Activated CD8-positive, alpha-beta memory T cell treated with anti-CD3 and anti-CD28 coated beads for 48 hours (primary cell): ENCODE data around the gene LHFPL2.

Experiments used
- DNase-seq, 3 experiments: peaks; one replicate each; pipeline ENCODE4 v3.0.0-alpha.2; 2020; ENCODE audit warnings: low read depth in 2 of 3, low spot score in 2 of 3

The LHFPL2 gene

DNA sequence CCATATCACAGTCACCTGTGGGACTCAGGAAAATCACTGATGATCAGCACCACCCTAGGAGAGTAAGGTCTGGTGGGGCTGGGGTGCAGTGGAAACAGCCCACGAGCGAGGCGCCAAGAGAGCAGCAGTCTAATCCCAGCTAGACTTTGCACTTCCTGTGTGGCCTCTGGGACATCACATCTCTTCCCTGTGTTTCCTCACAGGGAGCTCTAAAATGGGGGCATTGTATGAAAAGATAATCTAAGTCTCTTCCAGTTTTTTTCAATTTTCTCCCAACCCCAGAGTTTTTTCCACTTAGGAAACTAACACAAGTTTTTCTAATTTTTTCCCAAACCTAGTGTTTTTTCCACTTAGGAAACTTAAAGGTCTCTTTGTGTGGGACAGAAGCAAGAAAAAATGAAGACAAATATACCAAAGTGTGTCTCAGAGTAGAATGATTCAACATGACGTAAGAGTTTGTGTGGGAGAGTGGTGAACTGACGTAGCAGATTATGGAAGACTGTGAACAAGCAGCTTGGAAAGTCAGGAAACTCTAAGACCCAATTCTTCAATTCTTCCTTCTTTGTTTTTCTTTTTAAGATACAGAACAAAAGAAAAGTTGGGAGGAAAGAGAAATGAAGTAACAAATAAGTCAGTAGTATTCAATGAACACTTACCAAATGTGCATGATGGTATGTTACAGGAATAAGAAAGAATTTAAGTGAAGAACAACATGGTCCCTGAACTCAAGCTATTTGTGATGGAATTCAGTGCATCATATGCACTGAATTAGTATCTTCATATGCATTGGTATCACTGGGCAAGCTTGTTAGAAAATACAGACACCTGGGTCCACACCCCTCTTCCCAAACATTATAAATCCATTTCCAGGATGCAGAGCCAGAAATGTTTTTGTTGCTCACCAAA, 51.3 kb downstream of the LHFPL2 start:
- DNase-seq, result no peak

DNA sequence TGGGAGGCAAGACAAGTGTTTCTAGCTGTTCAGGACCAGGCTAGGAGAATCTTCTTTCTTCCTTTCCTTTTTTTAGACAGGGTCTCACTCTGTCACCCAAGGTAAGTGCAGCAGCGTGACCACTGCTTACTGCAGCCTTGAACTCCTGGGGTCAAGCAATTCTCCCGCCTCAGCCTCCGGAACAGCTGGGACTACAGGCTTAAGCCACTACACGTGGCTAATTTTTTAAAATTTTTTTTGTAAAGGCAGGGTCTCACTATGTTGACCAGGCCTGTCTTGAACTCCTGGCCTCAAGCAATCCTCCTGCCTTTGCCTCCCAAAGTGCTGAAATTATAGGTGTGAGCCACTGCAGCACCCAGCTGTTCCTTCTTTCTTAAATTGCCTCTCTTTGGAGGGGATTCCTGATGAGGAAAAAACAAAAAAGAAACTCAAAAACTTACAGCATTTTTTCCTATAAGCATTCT, 53.1 kb downstream of the LHFPL2 start:
- DNase-seq, result no peak

DNA sequence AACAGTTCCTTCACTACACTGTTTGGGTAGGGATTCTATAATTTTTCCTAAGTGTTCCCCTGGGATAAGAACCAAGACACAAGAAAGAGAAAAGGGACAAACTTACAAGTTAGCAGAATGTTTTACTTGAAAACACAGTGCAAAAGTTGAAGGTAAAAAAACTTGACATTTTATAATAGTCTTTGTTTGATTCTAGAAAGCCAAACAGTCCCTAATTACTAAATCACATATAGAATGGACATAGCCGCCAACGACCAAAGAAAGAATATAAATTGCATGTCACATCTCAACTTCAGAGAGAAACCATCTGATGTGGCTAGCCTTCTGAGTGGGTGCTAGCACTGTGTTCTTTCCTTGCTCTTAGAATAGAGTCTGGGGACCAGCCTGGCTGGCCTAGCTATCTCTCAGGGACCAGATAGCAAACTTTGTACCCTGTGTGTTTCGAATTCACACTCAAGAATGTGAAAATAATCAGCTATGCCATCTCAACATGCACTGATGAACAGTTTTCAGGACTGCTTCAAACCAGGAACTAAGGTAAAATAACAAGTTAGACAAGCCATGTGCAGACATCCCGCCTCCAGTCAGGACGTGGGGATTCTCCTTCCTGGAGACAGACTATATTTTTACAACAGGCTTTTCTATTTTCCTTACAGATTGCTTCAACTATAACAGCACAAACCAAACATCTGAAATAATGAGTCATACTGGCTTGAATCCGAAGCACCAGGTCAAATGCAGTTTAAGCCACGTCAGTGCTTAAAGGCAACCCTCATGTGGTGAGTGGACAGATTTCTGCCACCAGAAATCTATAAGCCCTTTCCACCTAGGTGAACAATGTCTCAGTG, 53.7 kb downstream of the LHFPL2 start:
- no peak for DNase-seq

DNA sequence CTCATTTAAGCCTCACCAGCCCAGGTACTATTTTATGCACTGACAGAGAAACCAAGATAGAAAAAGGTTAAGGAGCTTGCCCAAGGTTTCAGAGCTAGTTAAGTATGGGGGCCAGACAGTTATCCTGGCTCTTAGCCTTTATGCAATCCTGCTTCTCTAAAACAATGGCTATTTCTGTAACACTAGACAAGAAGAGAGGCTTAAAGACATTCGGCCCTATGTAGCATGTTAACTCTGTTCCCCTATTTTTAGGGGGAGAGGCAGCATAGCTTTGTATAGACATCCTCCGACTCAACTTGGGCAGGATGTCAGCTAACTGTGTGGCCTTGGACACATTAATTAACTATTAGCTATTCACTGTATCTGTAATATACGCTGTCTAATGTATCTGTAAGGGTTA, 54.6 kb downstream of the LHFPL2 start:
- DNase-seq, result no peak

DNA sequence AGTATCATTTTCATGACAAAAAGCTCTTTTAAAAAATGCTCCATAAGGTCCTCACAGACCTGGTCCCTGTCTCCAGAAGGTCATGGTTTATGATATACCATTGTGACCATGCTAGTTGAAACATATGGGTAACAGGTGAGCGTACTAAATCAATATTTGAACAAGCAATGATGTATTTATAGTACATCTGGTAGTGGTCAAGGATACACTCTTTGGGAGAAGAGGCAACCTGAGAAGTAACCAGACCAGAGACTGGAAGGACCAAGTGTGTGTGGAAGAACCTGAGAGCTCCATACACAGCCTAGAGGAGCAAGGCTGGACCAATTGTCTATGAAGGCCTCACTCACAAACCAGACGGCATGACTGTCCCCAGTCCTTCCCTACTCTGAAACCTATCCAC, 55.1 kb downstream of the LHFPL2 start:
- DNase-seq, result no peak

DNA sequence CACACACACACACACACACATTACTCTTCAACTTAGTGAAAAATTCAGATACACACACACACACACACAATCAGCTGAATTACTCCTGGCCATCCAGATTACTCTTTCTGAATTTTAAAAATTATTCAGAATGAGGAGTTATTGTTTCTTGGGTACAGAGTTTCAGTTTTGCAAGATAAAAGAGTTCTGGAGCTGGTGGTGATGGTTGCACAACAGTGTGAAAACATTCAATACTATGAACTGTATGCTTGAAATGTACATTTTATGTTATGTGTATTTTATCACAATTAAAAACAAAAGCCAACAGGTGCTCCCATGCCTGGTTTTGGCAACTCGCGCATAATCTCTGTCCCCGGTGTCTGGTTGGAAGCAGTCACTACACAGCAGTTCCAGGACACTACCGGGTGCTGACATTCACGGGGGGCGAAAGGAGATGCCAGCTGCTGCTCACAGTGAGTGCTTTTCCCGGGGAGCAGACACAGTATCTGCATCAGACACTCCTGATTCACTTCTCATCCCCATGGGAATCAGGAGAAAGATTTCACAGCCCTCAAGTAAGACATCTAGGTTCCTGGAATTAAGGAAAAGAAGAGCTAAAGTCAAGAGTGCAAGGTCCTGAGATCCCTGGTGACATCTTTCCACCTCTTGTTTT, 55.7 kb downstream of the LHFPL2 start:
- no peak for DNase-seq

DNA sequence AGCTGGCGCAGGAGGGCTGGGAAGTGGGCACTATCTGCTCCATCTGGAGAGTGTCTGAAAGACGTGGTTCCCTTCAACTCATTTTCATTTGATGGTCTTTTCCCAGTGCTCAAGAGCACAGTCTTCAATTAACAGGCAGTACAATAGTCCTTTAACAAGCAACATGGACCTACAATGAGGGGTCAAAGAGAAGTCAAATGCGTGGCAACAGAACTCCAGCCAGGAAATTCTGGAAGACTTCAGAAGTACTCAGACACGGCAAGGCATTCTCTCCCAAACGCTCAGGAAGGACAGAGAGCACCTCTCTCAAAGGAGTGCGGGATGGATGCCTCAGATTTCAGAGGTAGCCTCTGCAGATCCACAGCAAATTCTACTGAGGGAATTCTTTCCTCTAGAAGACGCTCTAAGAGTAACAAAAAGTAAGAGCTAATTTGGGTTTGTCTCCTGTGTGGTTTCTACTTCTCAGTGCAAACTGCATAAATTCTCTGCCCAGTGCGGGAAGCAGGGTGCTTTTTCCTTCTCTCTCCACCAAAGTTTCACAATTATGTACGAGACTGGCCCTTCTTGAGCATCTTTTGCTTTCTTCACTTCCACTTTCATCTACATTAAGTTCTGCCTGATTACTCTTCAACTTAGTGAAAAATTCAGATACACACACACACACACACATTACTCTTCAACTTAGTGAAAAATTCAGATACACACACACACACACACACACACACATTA, 56.4 kb downstream of the LHFPL2 start:
- no peak for DNase-seq

DNA sequence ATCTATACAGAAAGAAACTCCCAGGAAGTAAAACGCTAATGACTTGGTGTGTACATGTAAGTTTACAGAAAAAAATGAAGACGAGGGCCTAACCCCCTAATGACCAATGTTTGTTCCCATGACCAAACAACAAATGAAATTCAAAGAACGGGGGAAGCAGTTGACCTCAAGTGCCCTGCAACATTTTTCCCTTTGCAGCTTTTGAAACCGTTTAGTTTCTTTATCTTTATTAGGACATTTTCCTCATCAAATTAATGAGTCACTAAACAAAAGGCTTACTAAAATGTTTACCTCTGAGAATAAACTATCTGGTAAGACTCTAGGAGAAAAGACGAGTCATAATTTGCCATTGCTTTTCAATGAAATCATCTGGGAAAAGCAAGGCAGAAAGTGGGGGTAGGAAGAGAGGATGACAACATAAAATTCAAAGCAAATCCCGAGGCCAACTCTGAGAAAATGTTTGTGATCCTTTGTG, 57.4 kb downstream of the LHFPL2 start:
- no peak for DNase-seq

DNA sequence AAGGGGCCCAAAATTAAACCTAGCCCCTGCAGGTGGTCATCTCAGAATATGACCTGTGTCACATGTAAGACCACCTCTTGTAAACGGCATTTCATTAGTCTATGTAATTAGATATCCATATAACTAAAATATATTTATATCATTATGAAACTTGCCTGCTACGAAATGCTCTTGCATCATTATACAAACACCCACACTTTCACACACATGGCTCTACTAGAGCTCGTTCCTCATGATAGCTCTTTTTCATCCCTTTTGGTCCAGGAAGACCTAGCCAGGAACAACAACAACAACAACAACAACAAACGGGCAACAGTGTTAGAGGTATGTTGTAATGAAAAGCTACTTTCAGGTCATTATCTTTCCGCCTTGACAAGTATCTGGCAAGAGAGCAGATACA, 58.6 kb downstream of the LHFPL2 start:
- DNase-seq, result no peak

DNA sequence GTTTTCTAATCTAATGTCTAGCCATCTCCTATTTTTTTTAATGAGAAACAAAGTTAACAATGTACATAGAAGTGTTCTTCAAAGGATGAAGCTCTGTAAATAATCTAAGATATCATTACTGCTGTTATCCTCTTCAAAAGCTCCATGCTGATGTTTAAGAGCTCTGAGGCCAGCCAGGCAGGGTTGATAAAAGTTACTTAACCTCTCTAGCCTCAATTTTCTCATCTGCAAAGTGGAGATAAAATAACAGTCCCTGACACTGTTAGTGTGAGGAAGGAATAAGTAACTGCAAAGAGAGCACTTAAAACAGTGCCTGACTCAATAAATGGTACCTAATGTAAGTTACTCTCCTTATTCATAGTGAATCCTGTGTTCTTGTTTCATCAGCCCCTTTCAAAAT, 60.1 kb downstream of the LHFPL2 start:
- DNase-seq, result no peak

DNA sequence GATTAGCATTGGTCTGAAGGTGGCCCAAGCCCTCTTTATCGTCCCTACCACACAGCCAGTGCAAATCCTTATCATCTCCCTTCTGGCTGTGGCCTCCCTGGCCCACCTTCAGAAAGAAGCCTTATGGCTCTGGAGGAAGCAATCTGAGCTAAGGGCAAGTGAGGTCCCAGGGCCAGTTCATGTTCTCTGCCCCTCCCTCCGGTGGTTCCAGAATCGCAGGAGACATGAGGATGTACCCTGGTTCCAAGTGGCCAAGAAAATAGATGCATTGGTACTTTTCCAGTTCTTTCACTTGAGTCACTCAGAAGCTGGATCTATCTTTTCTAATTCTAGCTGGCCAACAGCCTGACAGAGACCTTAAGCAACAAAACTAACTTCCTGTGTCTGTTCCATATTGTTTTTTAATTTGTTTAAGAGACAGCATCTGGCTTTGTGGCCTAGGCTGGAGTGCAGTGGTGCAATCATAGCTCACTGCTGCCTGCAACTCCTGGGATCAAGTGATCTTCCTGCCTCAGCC, 60.7 kb downstream of the LHFPL2 start:
- DNase-seq, result no peak

DNA sequence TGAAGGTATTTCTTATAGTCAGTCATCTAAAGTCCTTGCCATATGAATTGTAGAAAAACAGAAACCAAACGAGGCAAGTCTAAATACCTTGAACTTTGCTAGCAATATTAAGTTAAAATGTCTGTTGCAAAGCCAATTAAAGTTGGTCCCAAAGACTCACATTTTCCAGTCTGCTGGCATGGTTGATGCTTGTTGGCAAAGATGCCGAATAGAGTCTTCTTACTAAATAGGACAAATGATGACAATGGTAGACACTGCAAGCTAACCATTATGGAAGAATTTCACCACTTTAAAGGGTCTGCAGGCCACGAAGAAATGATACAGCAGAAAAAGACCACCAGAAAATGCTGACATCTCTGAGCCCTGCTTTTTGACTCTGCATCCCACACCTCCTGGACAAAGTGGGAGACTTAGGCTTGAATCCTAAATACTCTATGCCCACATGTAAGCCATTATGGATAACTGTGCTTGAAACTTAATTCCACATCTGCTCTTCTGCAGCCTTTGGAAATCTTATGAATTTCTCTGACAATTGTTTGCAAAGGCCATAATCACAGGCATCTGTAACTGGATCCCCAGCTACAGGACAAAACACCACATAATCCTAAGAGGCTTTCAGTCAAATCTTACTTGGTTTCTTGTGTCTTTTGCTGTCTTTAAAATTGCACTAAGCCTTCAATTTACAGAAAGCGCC, 61.3 kb downstream of the LHFPL2 start:
- no peak for DNase-seq

DNA sequence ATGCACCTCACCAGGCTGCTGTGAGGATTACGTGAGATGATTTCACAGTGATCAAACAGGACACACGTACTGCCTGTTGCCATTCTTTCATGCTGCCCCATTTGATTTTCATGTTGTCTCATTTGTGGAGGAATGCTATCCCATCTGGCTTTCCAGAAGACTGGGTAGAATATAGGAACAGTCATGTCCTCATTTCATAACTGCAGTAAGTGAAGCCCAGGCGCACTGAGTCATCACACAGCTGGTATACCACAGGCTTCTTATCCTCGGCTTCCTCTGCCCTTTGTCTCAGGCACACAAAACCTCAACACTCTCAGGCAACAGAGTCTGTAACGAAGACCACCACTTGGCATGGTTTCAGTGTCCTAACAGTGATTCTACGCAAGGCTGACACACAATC, 62.3 kb downstream of the LHFPL2 start:
- no peak for DNase-seq

DNA sequence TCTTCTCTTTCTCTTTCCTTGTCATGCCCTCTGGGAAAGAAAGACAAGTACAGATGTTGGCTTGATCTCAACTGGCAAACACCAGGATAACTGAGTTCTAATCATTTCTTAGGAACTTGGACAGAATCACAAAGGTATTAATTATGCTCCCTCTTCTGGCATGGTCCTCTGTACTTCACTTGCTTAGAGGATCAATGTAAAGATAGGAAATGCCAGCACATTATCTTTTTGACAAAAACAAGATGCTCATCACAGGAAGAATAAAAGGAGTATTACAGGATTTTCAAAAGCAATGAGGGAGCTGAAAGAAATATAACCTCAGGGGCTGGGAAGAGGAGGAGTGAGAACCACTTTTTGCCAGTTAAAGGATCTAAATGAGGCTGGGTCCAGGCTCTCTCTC, 70.6 kb downstream of the LHFPL2 start:
- DNase-seq, result no peak

DNA sequence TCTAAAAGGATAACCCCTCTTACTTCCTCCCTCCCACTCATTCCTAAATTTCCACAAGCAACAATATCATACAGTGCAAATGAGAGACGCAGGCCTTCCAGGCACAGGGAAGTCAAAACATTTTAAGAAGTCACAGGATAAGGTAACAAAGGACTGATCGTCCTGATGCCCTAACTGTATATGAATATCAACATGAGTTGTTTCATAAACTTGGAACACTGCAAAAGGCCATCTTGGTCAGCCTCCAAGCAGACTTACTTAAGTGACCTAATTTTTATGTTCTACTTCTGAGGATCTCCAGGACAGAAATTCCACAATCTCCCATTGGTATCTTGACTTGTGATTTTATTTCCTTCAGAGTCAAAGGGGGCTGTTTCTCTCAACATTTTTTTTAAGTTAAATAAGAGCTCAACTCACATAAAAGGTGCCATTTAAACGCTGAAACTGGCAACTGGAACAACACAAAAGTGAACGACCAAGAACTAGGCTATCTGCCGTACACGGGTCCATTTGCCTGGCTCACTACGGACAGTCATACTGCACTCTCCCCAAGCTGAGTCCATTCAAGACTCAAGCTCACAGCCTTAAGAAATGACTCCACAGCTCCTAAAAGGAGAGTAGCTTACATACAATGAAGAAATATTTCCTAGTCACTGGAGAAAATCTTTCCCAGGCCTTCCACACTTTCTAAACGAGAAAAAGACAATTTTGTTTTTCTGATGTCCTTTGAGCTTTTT, 71.3 kb downstream of the LHFPL2 start:
- DNase-seq, result no peak

DNA sequence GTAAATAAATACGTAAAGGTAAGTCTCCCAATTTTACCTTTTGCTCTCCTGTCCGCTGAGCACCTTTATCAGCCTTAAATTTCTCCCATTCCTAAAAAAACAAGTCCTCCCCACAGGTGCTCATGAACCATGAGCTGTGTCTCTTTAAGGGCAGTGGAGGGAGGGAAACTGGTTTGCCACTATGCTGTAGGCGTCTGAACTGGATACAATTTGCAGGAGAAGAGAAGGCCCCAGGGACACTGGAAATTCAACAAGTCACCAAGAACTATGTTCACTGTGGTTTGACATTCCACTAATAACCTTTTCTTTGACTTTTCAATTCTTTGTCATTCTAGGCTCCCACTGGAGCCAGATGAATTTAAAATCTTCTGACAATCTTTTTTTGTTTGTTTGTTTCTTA, 72.2 kb downstream of the LHFPL2 start:
- no peak for DNase-seq

DNA sequence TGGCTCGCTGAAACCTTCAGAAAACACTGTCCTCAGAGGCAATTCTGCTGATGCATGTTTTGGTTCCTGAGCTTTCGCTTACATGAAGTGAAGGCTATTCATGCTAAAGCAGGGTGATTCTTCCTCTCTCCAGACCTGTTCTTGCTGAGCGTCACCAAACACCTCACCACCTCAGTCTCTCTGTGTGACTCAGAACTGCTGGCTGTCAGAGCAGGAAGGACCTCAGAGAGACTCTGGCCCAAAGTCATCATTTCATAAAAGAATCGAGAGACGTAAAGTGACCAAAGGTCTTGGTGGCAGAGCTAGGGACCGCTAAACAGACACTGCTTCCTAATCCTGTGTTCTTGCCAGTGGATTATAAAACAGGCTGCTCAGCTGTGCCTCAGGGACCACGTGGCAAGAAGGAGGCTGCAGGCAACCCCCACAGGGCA, 73.8 kb downstream of the LHFPL2 start:
- no peak for DNase-seq

DNA sequence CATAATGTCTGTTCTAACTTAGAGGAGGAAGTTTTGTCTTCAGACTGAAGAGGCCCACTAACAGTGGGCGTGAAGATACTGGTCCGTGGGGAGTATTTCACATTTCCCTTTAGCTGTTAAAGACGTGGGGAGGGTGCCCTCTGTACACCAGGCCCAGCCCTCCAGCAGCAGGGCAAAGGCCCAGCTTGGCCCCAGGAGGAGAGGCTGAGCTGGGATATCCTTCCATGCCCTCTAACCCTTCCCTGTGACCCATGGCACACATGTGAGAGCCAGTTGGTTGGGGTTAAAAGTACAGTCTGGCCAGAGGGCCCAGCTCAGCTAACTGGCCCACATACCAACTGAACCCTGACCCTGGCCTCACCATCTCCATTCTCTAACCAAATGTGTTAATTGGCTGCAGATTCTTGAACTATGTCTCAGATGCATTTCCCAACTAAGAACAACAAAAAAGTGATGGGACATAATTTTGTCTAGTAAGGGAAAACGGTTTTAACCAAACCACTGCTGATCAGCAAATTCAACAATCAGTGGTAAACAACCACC, 74.4 kb downstream of the LHFPL2 start:
- DNase-seq, result no peak

DNA sequence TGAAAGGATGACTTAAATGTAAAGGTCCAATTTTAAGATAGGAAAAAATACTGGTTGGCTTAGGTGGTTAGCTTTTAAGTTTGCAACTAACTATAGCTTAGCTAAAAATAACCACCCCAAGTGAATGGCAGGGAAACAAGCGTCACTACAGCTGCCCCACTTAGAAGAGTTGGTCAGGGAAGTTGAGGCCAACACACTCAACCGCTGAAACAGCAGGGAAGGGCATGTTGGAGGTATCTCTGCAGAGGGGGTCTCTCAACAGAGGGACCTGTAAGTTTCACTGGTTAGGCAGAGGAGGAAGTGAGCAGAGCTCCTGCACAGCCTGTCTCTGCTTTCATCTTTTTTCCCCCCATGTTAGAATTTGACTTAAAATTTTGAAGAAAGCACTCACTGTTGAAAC, 75.3 kb downstream of the LHFPL2 start:
- no peak for DNase-seq
